Mucosa of stomach (tissue), 1 donor: ENCODE data around the gene THTPA.

Experiments used
- H3K27me3 ChIP-seq: one replicate; pipeline ENCODE4 v1.7.0; 2013; ENCODE audit warnings: mild to moderate bottlenecking, low read length; ENCODE audit not compliant: control insufficient read depth, insufficient read depth
- H3K36me3 ChIP-seq: one replicate; pipeline ENCODE4 v1.7.0; 2013; ENCODE audit warnings: low read length; ENCODE audit not compliant: control insufficient read depth, insufficient read depth
- H3K4me1 ChIP-seq: one replicate; pipeline ENCODE4 v1.7.0; 2013; ENCODE audit warnings: mild to moderate bottlenecking, low read length; ENCODE audit not compliant: control insufficient read depth, insufficient read depth
- H3K4me3 ChIP-seq: one replicate; pipeline ENCODE4 v1.7.0; 2013; ENCODE audit warnings: low read length
- H3K9ac ChIP-seq: one replicate; pipeline ENCODE4 v1.7.0; 2013; ENCODE audit warnings: mild to moderate bottlenecking, low read length, moderate library complexity
- H3K9me3 ChIP-seq: one replicate; pipeline ENCODE4 v1.7.0; 2013; ENCODE audit warnings: mild to moderate bottlenecking, low read length, moderate library complexity; ENCODE audit not compliant: control insufficient read depth
- donor health status: Pancreatic carcinoma.

The THTPA gene, protein sequence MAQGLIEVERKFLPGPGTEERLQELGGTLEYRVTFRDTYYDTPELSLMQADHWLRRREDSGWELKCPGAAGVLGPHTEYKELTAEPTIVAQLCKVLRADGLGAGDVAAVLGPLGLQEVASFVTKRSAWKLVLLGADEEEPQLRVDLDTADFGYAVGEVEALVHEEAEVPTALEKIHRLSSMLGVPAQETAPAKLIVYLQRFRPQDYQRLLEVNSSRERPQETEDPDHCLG

DNA sequence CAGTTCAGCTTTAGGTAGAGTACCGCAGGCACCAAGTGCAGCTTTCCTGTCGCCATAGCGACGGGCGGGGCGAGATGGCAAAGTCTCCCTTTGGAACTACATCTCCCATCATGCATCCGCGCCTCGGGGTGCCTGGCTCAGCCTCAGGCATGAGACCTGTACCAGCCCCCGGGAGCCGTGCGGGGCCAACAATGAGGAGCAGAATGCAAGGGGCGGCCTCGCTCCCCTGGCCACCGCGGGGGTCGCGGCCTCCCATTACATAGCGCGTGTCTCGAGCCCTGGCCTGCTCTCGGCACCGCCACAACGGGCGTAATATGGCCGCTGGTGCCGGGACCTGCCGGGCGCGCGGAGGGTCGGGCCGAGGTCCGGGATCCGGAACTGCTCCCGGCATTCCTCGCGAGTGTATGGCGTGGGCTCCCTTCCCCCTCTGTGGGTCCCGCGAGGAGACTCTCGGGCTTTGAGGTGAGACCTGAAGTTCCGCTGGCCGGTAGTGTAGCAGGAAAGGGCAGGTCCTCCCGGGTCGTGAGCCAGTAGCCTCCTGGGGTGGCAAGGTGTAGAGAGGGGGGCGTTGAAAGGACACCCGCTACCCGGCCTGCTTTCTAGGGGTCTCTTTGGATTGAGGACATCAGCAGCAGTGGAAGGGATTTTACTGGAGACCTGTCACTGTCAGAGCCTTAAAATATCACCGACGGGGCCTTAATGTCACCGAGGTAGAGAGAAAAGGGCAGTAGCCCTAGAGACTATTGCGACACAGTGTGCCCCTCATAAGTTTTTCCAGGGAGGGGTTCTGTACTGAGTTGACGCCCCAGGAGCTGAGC, at the start of gene THTPA:
Gene THTPA (plus strand): TSS at position 390 of the 818 bp plus-strand sequence. CDS start 487 bp downstream, outside the sequence.
- H3K9ac ChIP-seq = peak within 1 kb of the TSS; percentile 88
- peaks cover 23% of the 10 kb centered on the region for H3K4me1 ChIP-seq
- no peaks in the 10 kb centered on the region for H3K9me3 ChIP-seq
- H3K27me3 ChIP-seq = no peaks in the 10 kb centered on the region
- peaks cover 19% of the 10 kb centered on the region for H3K36me3 ChIP-seq
- peak within 1 kb of the TSS; percentile 81 for H3K4me3 ChIP-seq

DNA sequence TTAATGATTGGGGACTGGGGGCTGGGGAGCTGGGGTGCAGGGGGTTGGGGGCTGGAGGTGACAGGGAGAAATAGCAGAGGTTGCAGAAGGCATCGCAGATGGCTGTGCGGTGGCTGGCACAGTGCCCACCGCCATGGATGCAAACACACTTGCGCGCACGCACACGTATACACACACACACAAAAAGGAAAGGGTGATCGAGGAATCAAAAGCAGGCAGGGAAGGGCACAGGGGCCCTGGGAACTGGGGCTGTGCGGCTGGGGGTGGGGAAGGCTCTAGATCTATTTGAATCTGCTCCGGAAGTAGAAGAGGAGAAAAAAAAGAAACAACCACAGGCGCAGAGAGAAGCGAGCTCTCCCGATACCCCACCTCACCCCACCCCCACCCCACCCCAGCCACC, 43.9 kb upstream of the THTPA start:
- Histone ChIP-seq H3K9ac (no peak overlapping the region), H3K4me3 (no peak overlapping the region), H3K27me3 (no peaks in the 10 kb centered on the region)

DNA sequence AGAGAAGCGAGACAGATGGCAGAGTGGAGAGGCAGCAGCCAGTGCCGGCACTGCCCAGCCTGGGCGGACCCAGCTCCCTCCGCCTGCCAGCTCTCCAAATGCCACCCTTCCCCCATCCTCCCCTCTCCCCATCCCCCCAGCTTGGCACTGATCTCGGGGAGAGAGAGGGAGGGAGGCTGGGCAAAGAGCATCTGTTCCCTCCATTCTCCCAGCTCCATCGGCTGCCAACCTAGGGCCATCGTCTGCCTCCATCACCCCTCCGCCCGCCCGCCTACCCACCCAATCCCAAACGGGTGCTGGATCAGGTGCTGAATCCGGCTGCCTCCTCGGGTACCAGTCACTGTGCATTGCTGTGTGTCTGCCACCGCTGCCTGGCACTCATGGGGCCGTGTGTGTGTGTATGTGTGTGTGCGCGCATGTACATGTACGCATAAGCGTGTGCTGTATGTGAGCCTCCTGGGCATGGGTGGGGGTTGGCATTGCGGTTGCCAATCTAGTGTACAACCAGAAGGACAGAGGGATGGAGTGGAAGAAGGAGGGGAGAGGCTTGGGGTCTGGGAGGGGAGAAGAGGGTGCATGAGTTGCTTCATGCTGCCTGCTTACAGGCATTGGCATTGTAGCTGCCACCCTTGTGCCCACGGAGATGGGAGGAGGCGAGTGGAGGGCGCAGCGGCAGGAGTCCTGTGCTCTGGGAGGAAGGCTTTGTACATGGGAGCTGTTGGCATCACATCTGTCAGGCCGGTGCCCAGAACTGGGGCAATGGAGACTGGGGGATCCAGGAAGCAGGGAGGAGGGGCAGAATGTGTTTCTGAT, 42.9 kb upstream of the THTPA start:
- no peak overlapping the region for H3K9ac ChIP-seq
- H3K36me3 ChIP-seq = no peaks in the 10 kb centered on the region
- no peaks in the 10 kb centered on the region for H3K27me3 ChIP-seq
- H3K9me3 ChIP-seq = no peaks in the 10 kb centered on the region
- H3K4me3 ChIP-seq = no peak overlapping the region
- no peaks in the 10 kb centered on the region for H3K4me1 ChIP-seq

More for the DNA sequence above, 43.9 kb upstream of the THTPA start:
- Histone ChIP-seq H3K4me1 (no peaks in the 10 kb centered on the region), H3K36me3 (no peaks in the 10 kb centered on the region), H3K9me3 (no peaks in the 10 kb centered on the region)

DNA sequence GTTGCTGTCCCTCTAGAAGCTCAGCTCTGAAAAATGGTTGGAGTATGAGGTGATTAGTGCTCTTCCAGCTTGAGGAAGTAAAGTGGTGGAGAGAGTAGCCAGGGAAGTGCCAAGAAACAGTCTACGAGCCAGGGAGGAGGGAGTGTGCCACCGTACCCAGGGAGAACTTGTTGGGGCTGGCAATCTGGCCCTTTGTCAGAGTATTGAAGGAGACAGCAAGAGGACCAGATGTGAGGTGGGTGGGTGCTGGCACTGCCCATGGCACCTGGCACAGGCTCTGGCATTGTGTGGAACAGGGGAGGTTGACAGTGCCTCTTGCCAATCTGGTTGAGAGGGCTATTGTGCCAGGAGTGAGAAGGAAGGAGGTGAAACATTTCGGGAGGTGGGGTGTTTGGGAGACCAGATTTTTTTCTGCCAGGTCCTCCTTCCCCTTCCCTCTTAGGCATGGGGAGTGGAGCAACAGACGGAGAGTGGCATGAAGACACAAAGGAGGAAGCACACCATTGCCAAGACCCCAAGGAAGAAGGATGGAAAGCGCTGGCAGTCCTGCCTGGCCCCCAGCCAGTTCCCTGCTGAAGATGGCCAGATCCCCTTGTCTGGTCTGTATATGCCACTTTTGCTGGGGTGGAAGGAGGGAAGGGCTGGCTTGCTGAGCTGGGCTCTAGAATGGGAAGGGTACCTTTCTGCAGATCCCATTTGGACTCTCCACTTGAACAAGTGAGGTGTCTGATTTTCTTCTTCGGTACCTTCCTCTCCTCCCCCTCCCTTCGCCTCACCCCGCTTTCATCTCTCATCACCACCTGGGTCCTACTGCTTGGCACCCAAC, 42.0 kb upstream of the THTPA start:
- Histone ChIP-seq H3K36me3 (no peaks in the 10 kb centered on the region), H3K9ac (no peak overlapping the region), H3K27me3 (no peaks in the 10 kb centered on the region), H3K4me3 (no peak overlapping the region), H3K9me3 (no peaks in the 10 kb centered on the region), H3K4me1 (no peaks in the 10 kb centered on the region)

DNA sequence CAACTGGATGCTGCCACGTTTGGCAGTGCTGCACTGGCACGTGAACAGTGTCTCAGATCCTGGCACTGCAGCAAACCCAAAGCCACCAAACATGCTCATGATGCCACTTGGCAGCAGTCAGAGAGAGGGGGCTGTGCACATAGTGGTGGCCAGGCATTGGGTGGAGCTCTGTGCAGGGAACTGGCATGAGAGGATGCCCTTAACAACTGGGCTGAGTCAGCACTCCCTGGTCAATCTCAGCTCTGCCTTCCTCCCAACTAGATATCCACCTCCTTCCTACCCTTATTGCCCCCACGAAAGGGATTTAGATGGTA, 41.5 kb upstream of the THTPA start:
- Histone ChIP-seq H3K9ac (no peak overlapping the region), H3K36me3 (no peaks in the 10 kb centered on the region), H3K4me1 (no peaks in the 10 kb centered on the region), H3K9me3 (no peaks in the 10 kb centered on the region), H3K27me3 (no peaks in the 10 kb centered on the region), H3K4me3 (no peak overlapping the region)

DNA sequence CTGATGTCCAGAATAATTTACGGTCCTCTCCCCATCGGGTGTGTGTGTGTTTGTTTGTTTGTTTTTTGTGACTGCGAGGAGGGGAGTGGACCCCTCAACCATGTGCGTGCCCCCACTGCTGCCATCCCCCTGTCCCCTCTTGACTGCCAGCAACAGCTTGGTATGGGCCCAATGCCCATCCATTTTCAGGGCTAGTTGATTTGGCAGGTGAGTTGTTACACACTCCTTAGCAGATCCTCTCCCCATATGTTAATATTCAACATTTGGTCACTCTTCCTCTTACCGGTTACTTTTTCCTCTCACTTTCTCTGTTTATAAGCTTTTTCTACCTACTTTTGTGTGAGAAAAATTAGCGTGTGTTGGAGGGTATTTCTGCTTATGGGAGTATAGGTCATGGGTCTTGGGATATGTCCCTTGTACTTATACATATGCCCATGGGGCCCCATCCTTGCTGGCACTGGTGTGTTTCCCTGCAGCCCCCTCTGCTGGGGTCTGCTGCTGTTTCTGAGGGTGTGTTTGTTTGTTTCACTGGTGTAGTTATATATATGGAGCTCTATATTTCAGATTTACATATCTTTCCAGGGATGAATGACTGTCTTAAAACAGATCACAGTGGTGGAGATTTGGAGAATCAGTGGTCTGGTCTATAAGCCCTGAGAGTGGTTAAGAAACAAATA, 38.3 kb upstream of the THTPA start:
- Histone ChIP-seq H3K36me3 (no peaks in the 10 kb centered on the region), H3K9ac (no peak overlapping the region), H3K4me3 (no peak overlapping the region), H3K9me3 (no peaks in the 10 kb centered on the region), H3K4me1 (no peaks in the 10 kb centered on the region), H3K27me3 (no peaks in the 10 kb centered on the region)

DNA sequence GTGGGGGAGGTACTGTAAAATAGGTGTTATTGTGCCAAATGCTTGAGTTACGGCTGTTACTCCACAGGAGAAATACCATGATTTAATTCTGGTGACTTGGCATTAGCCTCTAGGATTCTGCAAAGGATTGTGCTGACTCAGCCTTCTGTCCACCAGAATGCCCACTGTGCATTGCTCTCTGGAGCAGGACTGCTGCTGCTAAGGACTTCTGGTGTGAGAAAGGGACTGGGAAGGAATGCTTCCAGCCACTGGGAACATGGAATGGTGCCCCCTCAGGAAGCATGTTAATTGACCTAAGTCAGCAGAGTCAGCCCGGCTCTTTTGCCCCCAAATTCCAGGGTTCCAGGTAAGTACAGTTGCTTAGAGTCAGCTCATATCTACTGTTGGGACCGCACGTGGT, 37.4 kb upstream of the THTPA start:
- no peaks in the 10 kb centered on the region for H3K9me3 ChIP-seq
- no peaks in the 10 kb centered on the region for H3K36me3 ChIP-seq
- H3K9ac ChIP-seq = no peak overlapping the region
- H3K4me1 ChIP-seq = no peaks in the 10 kb centered on the region
- H3K27me3 ChIP-seq = no peaks in the 10 kb centered on the region
- no peak overlapping the region for H3K4me3 ChIP-seq

DNA sequence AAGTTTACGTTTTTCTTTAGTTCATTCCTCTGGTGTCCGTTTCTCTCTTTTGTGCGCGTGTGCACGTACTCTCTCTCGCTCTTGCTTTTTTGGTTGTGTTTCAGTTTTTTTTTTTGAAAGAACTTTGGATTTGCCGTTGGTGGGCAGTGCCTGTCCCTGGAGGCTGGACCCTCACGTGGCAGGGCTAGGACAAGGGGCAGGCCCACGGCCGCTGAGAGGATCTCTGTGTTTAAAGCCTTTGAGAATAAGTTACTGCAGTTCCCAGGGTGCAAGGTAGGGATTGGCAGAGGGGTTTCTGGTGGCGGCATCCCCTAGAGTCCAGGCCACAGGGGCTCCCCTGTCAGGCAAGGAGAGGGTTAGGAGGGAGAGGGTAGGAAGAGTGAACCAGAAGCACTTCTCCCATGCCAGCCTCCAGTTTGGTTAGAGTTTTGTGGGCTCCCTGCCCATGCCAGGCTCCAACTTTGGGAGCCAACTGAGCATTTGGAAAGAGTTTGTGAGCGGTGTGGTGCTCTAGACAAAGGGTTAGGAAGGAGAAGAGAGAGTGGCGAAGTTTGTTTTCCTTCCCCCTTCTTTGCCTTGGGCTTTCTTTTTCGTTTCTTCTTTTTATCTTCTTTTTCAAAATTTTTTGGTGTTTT, 35.1 kb upstream of the THTPA start:
- no peaks in the 10 kb centered on the region for H3K27me3 ChIP-seq
- no peak overlapping the region for H3K9ac ChIP-seq
- H3K4me3 ChIP-seq = no peak overlapping the region
- H3K4me1 ChIP-seq = no peaks in the 10 kb centered on the region
- H3K36me3 ChIP-seq = no peaks in the 10 kb centered on the region
- H3K9me3 ChIP-seq = no peaks in the 10 kb centered on the region

DNA sequence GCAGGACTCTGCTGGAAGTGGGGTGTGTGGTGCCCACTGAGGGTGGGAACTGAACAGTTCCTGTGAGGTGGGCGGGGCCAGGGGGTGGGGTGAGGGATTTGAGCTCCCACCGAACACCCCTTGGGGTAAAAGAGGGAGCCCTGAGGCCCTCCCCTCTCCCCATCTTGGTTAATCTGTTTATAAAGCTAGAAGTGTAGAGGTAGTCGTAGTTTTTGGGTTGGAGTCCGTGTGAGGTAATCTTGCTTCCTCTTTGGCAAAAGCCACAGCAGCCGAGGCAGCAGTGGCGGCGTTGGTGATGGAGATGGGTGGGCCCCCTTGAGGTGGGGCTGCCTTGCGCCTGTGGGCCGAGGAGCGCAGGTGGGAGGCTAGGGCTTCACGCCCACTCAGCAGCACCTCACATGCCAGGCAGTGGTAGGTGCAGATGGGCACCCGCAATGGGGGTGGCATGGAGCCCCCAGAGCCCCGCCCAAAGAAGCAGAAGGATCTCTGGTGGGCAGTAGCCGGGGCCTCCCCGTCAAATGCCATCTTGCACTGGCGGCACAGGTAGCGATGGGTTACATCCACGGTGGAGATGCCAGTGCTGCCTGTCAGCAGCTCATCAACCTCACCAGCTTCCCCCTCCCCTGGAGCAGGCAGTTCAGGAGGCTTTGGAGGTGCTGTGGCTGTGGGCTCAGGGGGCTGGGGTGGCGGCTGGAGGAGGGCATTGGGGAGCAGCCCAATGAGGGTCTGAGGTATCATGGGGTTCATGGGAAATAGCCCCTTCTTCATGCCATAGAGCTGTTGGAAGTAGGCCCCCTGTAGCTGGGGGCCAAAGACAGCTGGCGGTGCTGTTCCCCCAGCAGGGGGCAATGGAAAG, 34.1 kb upstream of the THTPA start:
- no peak overlapping the region for H3K9ac ChIP-seq
- H3K9me3 ChIP-seq = no peaks in the 10 kb centered on the region
- H3K4me3 ChIP-seq = no peak overlapping the region
- H3K36me3 ChIP-seq = no peaks in the 10 kb centered on the region
- no peaks in the 10 kb centered on the region for H3K27me3 ChIP-seq
- H3K4me1 ChIP-seq = no peaks in the 10 kb centered on the region

DNA sequence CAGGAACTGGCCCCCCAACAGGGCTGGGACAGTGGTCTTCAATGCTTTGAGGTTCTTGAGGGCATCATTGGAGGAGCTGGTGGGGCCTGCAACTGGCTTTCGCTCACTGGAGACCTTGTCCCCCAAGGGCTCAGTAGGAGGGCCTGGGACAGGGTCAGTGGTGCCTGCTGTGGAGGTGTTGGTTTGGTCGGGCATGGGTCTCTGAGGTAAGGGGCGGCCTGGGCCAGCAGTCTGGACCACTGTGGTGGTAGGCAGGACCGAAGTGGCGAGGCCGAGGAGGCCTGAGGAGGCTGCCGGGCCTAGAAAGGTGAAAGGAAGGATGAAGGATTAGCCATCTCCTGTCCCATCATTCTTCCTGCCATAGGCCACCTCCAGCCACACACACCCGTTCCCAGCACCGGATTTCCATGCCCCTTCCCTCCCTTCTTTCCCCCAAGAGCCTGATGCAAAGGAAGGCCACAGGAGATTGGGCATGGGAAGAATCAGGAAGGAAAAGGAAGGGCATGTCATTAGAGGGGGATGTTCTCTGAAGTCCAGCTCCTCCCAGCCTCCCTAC, 33.4 kb upstream of the THTPA start:
- no peaks in the 10 kb centered on the region for H3K36me3 ChIP-seq
- no peak overlapping the region for H3K4me3 ChIP-seq
- no peak overlapping the region for H3K9ac ChIP-seq
- H3K27me3 ChIP-seq = no peaks in the 10 kb centered on the region
- H3K9me3 ChIP-seq = no peaks in the 10 kb centered on the region
- no peaks in the 10 kb centered on the region for H3K4me1 ChIP-seq
